GM19372 (cell line): ENCODE measurements around the gene CRIP2.

Experiments
- ATAC-seq: cut with Tn5 transposase; IDR thresholded peaks from one replicate; pipeline ENCODE4 v1.9.1; 2021; ENCODE audit warnings: mild to moderate bottlenecking, low read depth, moderate library complexity; ENCODE audit not compliant: unreplicated experiment

Gene CRIP2

DNA sequence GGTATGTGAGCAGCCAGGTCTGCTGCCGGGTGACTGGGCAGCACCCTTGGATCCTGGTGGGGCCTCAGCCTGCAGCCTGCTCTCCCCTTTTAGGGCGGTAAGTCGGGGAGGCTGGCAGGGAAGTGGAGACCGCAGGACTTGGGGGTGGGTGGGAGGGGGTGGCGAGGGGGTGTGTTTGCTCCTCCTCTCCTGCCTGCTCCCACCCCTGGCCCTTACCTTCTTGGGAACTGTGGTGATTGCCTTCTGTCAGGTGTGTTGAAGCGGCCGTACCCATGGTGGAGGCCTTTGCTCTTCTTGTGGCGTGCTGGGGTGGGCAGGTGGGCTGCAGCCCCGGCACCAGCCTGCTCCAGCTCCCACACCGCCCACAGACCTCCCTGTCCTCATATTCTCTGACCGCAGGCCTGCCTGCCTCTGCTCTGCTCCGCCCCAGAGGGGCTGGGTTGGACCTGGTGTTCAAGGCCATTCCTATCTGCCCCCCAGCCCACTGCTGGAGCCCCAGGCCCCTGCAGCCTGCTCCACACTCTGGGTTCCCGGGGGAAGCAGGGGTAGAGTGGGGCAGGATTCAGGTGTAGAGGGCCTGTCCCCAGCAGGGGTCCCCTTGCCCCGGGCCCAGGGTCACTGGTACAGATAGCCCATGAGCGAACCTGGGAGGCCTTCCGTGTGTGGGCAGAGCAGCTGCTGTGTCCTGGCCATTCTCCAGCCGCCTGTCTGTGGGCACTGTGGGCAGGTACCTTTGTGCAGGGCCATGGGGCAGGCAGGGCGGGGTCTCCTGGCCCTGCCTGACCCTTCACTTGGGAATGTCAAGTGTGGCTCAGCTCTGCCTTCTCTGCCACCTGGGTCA lies 21.6 kb downstream of the CRIP2 start:
- no peak for ATAC-seq

GRCh38 chr14:105496831-105497591 lies 22.4 kb downstream of the CRIP2 start:
- no peak for ATAC-seq

GRCh38 chr14:105497671-105498429 lies 23.2 kb downstream of the CRIP2 start:
- no peak for ATAC-seq

GRCh38 chr14:105498430-105499255 lies 24.0 kb downstream of the CRIP2 start:
- no peak for ATAC-seq

DNA sequence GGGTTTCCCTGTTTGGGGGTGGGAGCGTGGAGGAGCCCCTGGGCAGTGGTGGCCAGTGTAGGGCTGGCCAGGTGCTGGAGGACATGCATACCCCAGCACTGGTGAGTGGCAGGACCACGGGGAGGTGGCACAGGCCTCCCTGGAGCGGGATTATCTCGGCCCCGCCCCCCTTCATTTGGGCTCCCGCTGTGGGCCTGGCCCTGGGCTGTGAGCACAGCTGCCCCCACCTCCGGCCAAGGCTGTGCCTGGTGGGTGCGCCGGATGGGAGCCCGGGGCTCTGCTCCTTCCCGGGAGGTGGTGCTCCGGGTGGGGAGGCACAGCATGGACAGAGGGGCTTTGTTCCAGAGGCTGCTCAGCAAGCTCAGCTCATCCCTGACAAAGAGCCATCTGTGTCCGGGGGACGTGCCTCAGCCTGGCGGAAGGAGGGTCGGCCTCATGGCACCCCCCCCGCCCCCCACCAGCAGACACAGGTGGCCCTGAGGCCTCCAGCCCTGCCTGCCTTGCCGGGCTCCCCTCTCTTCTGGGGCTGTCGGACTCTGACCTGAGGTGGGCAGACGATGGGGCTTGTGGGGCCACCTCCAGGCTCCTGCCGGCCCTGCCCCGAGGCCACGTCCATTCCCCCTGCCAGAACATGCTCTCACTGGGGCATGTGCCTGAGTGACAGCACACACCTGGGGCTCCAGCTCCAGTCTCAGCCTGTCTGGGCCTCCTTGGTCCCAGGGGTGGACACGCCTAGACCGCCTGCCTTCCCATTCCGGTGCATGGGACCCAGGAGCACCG lies 24.8 kb downstream of the CRIP2 start:
- no peak for ATAC-seq

DNA sequence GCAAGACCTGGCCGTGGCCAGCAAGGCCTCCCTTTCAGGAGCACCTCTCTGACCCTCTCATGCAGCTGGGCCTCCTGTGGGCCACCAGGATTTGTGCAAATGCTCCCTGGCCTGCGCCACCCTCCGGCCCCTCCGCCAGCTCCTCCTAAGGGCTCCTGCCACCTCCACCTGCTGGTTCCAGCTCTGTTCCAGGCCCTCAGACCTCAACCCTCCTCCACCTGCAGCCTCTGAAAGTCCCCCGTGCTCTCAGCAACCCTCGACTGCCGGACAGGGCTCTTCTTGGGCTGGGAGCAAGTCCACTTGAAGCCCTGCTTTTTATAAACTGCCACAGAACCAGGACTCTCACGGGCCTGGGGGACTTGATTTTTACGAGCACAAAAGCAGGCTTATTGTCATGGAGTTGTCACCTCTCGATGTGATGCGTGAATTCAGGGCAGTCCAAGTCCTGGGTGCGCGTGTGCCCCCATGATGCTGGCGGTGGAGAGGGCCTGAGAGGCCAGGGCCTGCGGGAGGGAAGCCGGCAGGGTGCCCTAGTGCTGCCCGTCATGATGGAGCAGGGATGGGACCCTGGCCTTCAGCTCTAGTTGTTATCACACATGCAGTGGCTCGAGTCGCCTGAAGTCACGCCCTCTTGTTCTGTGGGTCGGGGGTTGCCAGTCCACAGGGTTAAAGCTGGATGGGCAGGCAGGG lies 25.6 kb downstream of the CRIP2 start:
- no peak for ATAC-seq

DNA sequence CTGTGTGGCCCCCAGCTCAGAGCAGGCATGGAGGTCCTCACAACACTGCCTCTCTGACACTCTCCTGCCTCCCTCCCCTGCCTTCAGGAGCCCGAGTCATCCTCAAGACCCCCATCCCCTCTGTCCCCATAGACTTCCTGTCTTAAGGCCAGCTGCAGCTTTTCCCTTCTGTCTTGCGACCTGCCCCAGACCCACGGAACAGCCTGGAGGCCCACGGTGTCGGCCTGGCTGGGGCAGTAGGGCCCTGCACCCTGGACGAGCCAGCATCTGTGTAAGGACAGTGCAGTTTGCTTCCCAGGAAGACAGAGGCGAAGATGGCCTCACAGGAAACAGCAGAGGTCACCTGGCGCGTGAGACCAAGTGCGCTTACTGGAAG lies 26.1 kb downstream of the CRIP2 start:
- ATAC-seq, result no peak

DNA sequence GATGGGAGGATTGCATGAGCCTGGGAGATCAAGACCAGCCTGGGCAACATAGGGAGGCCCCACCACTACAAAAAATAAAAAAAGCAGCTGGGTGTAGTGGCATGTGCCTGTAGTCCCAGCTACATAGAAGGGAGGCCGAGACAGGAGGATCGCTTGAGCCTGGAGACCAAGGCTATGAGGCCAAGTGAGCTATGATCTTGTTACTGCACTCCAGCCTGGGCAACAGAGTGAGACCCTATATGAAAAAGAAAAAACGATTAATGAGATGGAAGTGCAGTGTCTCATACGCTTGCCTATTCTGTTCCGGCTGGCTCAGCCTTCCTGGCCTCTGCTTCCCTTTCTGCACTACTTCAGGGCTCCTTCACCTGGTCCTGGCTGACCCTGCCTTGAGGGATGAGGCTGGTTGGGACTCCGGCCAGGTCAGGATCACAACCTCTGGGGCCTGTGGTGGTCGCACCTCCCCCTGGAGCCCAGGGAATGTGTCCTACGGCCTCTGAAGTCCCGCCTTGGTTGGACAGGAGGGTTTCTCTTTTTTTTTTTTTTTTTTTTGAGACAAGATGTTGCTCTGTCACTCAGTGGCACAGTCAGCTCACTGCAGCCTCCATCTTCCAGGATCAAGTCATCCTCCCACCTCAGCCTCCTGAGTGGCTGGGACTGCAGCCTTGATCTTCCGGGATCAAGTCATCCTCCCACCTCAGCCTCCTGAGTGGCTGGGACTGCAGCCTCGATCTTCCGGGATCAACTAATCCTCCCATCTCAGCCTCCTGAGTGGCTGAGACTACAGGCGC lies 27.1 kb downstream of the CRIP2 start:
- no peak for ATAC-seq

GRCh38 chr14:105502446-105503295 lies 28.1 kb downstream of the CRIP2 start:
- no peak for ATAC-seq

DNA sequence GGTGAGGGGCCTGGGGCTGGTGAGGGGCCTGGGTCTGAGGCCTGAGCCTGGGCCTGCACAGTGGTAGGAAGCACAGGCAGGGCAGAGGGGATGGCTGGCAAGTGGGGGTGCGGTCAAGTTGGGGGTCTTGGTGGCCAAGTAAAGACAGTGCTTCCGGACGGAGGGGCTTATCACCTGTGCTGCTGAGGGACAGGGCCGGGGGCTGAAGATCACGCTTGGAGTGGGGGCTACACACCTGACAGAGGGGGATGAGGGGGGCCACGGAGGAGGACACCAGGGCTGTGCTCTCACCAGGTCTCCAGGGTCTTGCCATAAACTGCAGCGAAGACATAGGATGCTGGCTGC lies 28.6 kb downstream of the CRIP2 start:
- ATAC-seq, result no peak

GRCh38 chr14:105503935-105504692 lies 29.5 kb downstream of the CRIP2 start:
- ATAC-seq, result no peak

GRCh38 chr14:105505101-105505500 lies 30.5 kb downstream of the CRIP2 start:
- no peak for ATAC-seq

DNA sequence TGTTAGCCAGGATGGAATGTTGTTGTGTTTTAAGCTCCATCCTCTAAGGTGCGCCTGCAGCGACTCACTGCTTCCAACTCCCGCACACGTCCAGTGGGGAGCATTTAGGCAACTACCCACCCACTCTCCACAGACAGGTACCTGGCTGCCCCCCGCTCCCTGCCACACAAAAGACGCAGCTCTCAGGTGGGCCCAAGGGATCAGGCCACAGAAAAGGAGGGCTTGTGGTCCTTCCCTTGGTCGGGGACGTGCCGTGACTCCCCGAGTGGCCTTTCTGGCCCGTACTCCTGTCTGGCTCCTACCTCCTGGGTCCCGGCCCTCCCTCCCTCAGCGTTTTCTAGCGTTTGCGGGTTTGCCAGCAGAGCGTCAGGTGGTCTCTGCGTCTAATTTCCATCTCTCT lies 32.6 kb downstream of the CRIP2 start:
- no peak for ATAC-seq

GRCh38 chr14:105508069-105508468 lies 33.4 kb downstream of the CRIP2 start:
- no peak for ATAC-seq

DNA sequence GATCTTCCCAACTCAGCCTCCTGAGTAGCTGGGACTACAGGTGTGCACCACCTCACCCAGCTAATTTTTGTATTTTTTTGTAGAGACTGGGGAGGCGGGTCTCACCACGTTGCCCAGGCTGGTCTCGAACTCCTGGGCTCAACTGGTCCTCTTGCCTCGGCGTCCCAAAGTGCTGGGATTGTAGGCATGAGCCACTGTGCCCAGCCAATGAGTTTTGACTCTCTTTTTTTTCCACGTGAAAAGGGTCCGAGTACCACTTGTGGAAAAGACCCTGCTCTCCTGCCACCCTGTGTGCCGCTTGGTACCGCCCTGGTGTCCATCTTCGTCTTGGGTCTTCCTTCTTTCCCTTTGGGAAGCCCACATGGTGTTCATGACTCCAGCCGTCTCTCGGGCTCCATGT lies 34.0 kb downstream of the CRIP2 start:
- ATAC-seq, result no peak

DNA sequence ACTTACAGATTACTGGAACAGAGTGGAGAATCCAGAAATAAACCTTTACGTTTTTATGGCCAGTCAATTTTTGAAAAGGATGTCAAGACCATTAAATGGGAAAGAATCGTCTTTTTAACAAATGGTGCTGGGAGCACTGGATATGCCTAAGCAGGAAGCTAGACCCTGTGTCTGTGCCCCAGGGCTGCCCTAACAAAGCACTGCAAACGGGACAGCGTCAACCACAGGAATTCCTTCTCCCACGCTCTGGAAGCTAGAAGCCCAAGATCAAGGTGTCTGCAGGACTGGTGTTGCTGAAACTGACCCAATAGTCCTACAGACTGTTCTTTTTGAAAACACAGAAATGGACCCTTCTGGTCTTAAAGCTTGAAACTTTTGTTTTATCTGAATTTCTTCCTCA lies 42.5 kb downstream of the CRIP2 start:
- ATAC-seq, result no peak
